KBM-7 (cell line): ENCODE results near the gene MDC1.

Experiments
- DNase-seq: peaks from one replicate; pipeline ENCODE4 v3.0.0-alpha.2; 2015
- in situ Hi-C: fragments of 300-500 bp; cut with MboI; formaldehyde crosslinking; loops from 2 replicates; pipeline ENCODE4 v1.14.3; 2020; ENCODE audit warnings: low sequenced_read_pairs, low pct_unique_long_range_greater_than_20kb, mixed read lengths

The MDC1 gene

GRCh38 chr6:30747902-30748769 lies 31.1 kb upstream of the MDC1 start:
- in situ Hi-C loops = no loop called here
- no peak for DNase-seq

- in situ Hi-C loops = no loop called here
- DNase-seq = no peak
These were observed 30.2 kb upstream of the MDC1 start for GRCh38 chr6:30747300-30747687.

GRCh38 chr6:30744054-30744805 lies 27.1 kb upstream of the MDC1 start, which contains the start of gene IER3:
Gene IER3 (minus strand): TSS chr6:30744547. CDS start chr6:30744518, 29 bp downstream.
- in situ Hi-C loops = no loop called here

GRCh38 chr6:30743099-30744053 lies 26.3 kb upstream of the MDC1 start:
- no peak for DNase-seq

More at GRCh38 chr6:30744054-30744805, 27.1 kb upstream of the MDC1 start, which contains the start of gene IER3:
- peak; percentile 72 for DNase-seq

GRCh38 chr6:30742316-30743098 lies 25.4 kb upstream of the MDC1 start, which contains the start of gene FLOT1:
Gene FLOT1 (minus strand): TSS chr6:30742687. CDS start chr6:30742189, 498 bp downstream.
- in situ Hi-C loops = no loop called here

More at GRCh38 chr6:30743099-30744053, 26.3 kb upstream of the MDC1 start:
- in situ Hi-C loops = no loop called here

GRCh38 chr6:30741789-30742315 lies 24.8 kb upstream of the MDC1 start:
- in situ Hi-C loops = no loop called here
- DNase-seq = no peak

More at GRCh38 chr6:30742316-30743098, 25.4 kb upstream of the MDC1 start, which contains the start of gene FLOT1:
- peak; percentile 94 for DNase-seq

GRCh38 chr6:30741063-30741779 lies 24.1 kb upstream of the MDC1 start:
- in situ Hi-C loops = no loop called here
- no peak for DNase-seq

GRCh38 chr6:30740540-30740870 lies 23.4 kb upstream of the MDC1 start:
- no peak for DNase-seq
- in situ Hi-C loops = no loop called here

- no peak for DNase-seq
- in situ Hi-C loops = no loop called here
These were observed 21.5 kb upstream of the MDC1 start for GRCh38 chr6:30738532-30738931.

GRCh38 chr6:30735668-30736314 lies 18.7 kb upstream of the MDC1 start:
- in situ Hi-C loops = no loop called here
- no peak for DNase-seq

- no peak for DNase-seq
- in situ Hi-C loops = no loop called here
These were observed 15.3 kb upstream of the MDC1 start for GRCh38 chr6:30732237-30732943.

GRCh38 chr6:30730601-30731435 lies 13.7 kb upstream of the MDC1 start:
- peak; percentile 92 for DNase-seq
- in situ Hi-C loops = no loop called here

- no peak for DNase-seq
- in situ Hi-C loops = loop anchor here (10.0 kb wide), 1 partner anchor 53 kb away; the partner anchor contains the start of gene DHX16
These were observed 11.0 kb upstream of the MDC1 start for GRCh38 chr6:30727920-30728553.

- in situ Hi-C loops = loop anchor here (10.0 kb wide), 1 partner anchor 52 kb away; the partner anchor contains the start of gene DHX16
- DNase-seq = no peak
These were observed 9.7 kb upstream of the MDC1 start for GRCh38 chr6:30726506-30727413.
